ENCODE data around the gene METAP1D. TPM values are rescaled to one million over a fixed set of nuclear protein-coding genes. Genes with fewer than 3 reads are reported as not detected.
"Not testable (repeated sequence)": the region's sequence is repeated elsewhere in the genome, so short reads cannot be mapped to it uniquely, and the experiment has no call there.

The METAP1D gene
- total RNA-seq, 1 donor from 2014 or later, result 4.8 TPM

- DNase-seq (ENCODE audit: low read depth), result not testable (repeated sequence)
Measured at GRCh38 chr2:171997031-171997430, 2.7 kb upstream of the METAP1D start.

- peak; percentile 1 for DNase-seq (ENCODE audit: low read depth)
Measured at GRCh38 chr2:171999161-171999560, 592 bp upstream of the METAP1D start.

GRCh38 chr2:172000696-172001361 lies 1.1 kb downstream of the METAP1D start:
- no peak for DNase-seq (ENCODE audit: low read depth)

GRCh38 chr2:172007372-172007771 lies 7.6 kb downstream of the METAP1D start:
- no peak for DNase-seq (ENCODE audit: low read depth)

GRCh38 chr2:172009823-172010222 lies 10.1 kb downstream of the METAP1D start:
- DNase-seq (ENCODE audit: low read depth), result no peak

GRCh38 chr2:172011812-172012575 lies 12.2 kb downstream of the METAP1D start:
- no peak for DNase-seq (ENCODE audit: low read depth)

GRCh38 chr2:172012677-172013391 lies 13.1 kb downstream of the METAP1D start:
- DNase-seq (ENCODE audit: low read depth), result peak; percentile 82

- DNase-seq (ENCODE audit: low read depth), result no peak
Measured at GRCh38 chr2:172013396-172013795, 13.6 kb downstream of the METAP1D start.

- no peak for DNase-seq (ENCODE audit: low read depth)
Measured at GRCh38 chr2:172021074-172021931, 21.6 kb downstream of the METAP1D start.

GRCh38 chr2:172021955-172022354 lies 22.2 kb downstream of the METAP1D start:
- DNase-seq (ENCODE audit: low read depth), result no peak

GRCh38 chr2:172031536-172031935 lies 31.8 kb downstream of the METAP1D start:
- DNase-seq (ENCODE audit: low read depth), result no peak

GRCh38 chr2:172038121-172038520 lies 38.4 kb downstream of the METAP1D start:
- no peak for DNase-seq (ENCODE audit: low read depth)

- peak; percentile 81 for DNase-seq (ENCODE audit: low read depth)
Measured at GRCh38 chr2:172038604-172039003, 38.9 kb downstream of the METAP1D start.

GRCh38 chr2:172039011-172039704 lies 39.4 kb downstream of the METAP1D start:
- DNase-seq (ENCODE audit: low read depth), result peak; percentile 15

GRCh38 chr2:172040311-172040710 lies 40.6 kb downstream of the METAP1D start:
- DNase-seq (ENCODE audit: low read depth), result no peak

- no peak for DNase-seq (ENCODE audit: low read depth)
Measured at GRCh38 chr2:172046080-172046678, 46.4 kb downstream of the METAP1D start.

- peak; percentile 7 for DNase-seq (ENCODE audit: low read depth)
Measured at GRCh38 chr2:172046866-172047565, 47.3 kb downstream of the METAP1D start.

- DNase-seq (ENCODE audit: low read depth), result no peak
Measured at GRCh38 chr2:172047566-172048507, 48.1 kb downstream of the METAP1D start.
